K562 (cell line): ENCODE measurements around the gene ZNF467. TPM values are rescaled to one million over a fixed set of nuclear protein-coding genes. Genes with fewer than 3 reads are reported as not detected.
A peak's percentile ranks its signal among the peaks of the same experiment; 100 is the strongest.

Source experiments
- CHD4 ChIP-seq: fragments of 200-600 bp; sonication (generic); IDR thresholded peaks from 3 replicates; pipeline ENCODE4 v1.6.1; 2012; ENCODE audit warnings: low read depth, mild to moderate bottlenecking, mixed read lengths, low read length, inconsistent platforms; ENCODE audit not compliant: insufficient read depth, insufficient replicate concordance, poor library complexity, severe bottlenecking
- NR4A1 ChIP-seq, 2 experiments: fragments of 250-450 bp in 1 of 2; fragments of 450-650 bp in 1 of 2; sonication (Bioruptor Pico) in 1 of 2; IDR thresholded peaks; 2 replicates each; pipeline versions ENCODE4 v1.4.0 to v1.6.1; 2016 to 2020; ENCODE audit warnings: mild to moderate bottlenecking in 2 of 2, missing compliant biosample characterization in 1 of 2, missing genetic modification characterization in 1 of 2, moderate library complexity in 1 of 2
- PHF8 ChIP-seq: fragments of 200-600 bp; sonication (generic); IDR thresholded peaks from 2 replicates; pipeline ENCODE4 v1.6.1; 2012; ENCODE audit warnings: mixed run types, mild to moderate bottlenecking, inconsistent platforms, low read length, moderate library complexity, borderline replicate concordance
- PKNOX1 ChIP-seq: fragments of 450-650 bp; IDR thresholded peaks from 2 replicates; pipeline ENCODE4 v1.6.1; 2016
- ZBTB26 ChIP-seq: fragments of 450-650 bp; formaldehyde crosslinking; IDR thresholded peaks from 2 replicates; pipeline ENCODE4 v1.4.0; 2022; ENCODE audit warnings: missing genetic modification characterization
- ZBTB40 ChIP-seq, 2 experiments: fragments of 450-650 bp in 1 of 2; sonication (generic) in 1 of 2; formaldehyde crosslinking in 1 of 2; IDR thresholded peaks; 2 replicates each; pipeline versions ENCODE4 v1.7.1 to v1.9.0; 2016 to 2022; ENCODE audit warnings: inconsistent platforms in 1 of 2, mild to moderate bottlenecking in 1 of 2, missing genetic modification reagents in 1 of 2
- ZBTB7A ChIP-seq: IDR thresholded peaks from 2 replicates; pipeline ENCODE4 v1.6.1; 2011; ENCODE audit warnings: low read depth, mild to moderate bottlenecking, low read length, moderate library complexity, borderline replicate concordance; ENCODE audit not compliant: control insufficient read depth
- ZNF140 ChIP-seq: fragments of 250-450 bp; sonication (Bioruptor Pico); IDR thresholded peaks from 2 replicates; pipeline ENCODE4 v1.8.0; 2021; ENCODE audit warnings: moderate library complexity, mild to moderate bottlenecking, inconsistent platforms
- polyA plus RNA-seq, 8 experiments: library from polyadenylated mRNA; depleted of rRNA in 4 of 8; stranded (reverse) in 5 of 8; unstranded in 3 of 8; fragments of >200 nt; fragmentation: Nextera tagmentation in 2 of 8; fragmentation: Illumina TruSeq in 1 of 8; extraction: Ambion mirVana in 2 of 8; extraction: Trizol in 1 of 8; gene quantifications; 2 replicates each; pipeline versions ENCODE4 v1.2.1 to v1.2.3, GENCODE V29; 2011 to 2014; ENCODE audit warnings: inconsistent platforms in 1 of 8, missing spikeins in 1 of 8
- total RNA-seq, 7 experiments: library from RNA; depleted of rRNA in 6 of 7; stranded (reverse); fragments of >200 nt in 6 of 7; fragmentation: Illumina TruSeq in 2 of 7; extraction: Trizol in 2 of 7; gene quantifications; 2 replicates each; pipeline versions ENCODE4 v1.2.1 to v1.2.3, GENCODE V29; 2011 to 2021; ENCODE audit warnings: low replicate concordance in 1 of 7

Gene ZNF467
- total and polyA plus RNA-seq, 9 of the 15 experiments (the other 6 are each of a cell fraction or from before 2014, with no cell fraction given), result 0.32 to 14.2 (median 1.7) TPM

- TF ChIP-seq ZBTB26 (CRISPR knock-in tag) (0 out of 2 replicates have a peak, but pooled peaks have one; percentile 70), CHD4 (peak; percentile 32), PHF8 (peak; percentile 25; the same call in 1 of the 2 replicates), ZBTB7A (peak; percentile 83), PKNOX1 (peak; percentile 32; the same call in 1 of the 2 replicates), ZNF140 (CRISPR knock-in tag) (no peak), ZBTB40 (IDR thresholded peaks at IDR 0.05) (peak; percentile 51; the same call in 1 of the 2 replicates), ZBTB40 (CRISPR knock-in tag; IDR thresholded peaks at IDR 0.05) (no peak), NR4A1 (CRISPR knock-in tag; IDR thresholded peaks at IDR 0.05) (no peak), NR4A1 (tag; IDR thresholded peaks at IDR 0.05) (no peak)
Measured at GRCh38 chr7:149772241-149772955, 990 bp downstream of the ZNF467 start (continued).
